Suppressor macrophage treated with lipopolysaccharide for 4 hours (primary cell): Measurements from ENCODE around the gene ING4.

ENCODE experiments used
- DNase-seq: peaks from one replicate; pipeline ENCODE4 v3.0.0-alpha.2; 2020

The ING4 gene

GRCh38 chr12:6685814-6686213, 22.9 kb upstream of the ING4 start:
- no peak for DNase-seq

DNA sequence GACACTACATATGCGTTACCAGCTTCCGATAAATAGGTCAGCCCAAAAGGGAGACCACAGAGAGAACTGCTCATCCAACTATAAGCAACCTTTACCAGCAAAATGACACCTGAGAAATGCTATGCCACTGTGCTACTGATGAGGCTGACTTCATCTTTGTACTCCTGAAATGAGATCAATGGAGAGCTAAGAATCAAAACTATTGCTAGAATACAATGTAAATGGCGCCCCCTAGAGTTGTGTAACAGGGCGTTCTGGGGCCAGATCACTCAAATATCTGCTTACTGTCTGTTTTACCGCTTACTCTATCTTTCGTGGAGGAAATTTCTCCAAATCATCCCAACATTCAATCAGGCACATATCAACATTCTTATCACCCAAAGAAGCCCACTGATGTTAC, 21.7 kb upstream of the ING4 start:
- DNase-seq: peak; percentile 78

- DNase-seq: no peak
Measured at GRCh38 chr12:6676962-6677361, 14.0 kb upstream of the ING4 start.

- DNase-seq: no peak
Measured at GRCh38 chr12:6672143-6672542, 9.2 kb upstream of the ING4 start.

DNA sequence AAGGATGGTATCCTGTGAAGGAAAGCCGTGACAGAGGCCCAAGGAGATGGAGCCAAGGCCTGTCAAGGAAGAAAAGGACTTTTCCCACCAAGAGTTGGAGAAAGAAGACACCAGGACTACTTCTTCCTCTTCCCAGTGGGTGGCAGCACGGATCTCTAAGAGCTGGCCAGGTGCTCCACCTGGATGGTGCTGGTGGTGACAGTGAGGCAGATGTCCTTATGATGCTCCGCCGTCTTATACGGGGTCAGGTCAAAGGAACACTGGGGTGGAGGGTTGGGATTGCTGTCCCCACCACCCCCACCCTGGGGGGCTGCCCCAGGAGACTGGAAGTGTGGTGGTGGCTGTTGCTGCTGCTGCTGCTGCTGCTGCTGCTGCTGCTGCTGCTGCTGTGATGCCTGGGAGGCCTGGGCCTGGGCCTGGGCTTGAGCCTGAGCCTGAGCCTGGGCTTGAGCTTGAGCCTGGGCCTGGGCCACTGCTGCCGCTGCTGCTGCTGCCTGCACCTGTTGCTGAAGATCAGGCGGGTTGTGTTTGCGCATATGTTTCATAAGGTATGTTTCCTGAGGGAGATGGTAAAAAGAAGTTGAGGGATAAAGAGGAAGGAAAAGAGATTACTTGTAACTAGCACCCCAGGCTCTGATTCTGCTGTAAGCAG, 4.8 kb upstream of the ING4 start:
- DNase-seq: no peak

GRCh38 chr12:6666211-6666610, 3.3 kb upstream of the ING4 start:
- no peak for DNase-seq

- DNase-seq: peak; percentile 50
Measured at GRCh38 chr12:6664902-6665301, 2.0 kb upstream of the ING4 start.

DNA sequence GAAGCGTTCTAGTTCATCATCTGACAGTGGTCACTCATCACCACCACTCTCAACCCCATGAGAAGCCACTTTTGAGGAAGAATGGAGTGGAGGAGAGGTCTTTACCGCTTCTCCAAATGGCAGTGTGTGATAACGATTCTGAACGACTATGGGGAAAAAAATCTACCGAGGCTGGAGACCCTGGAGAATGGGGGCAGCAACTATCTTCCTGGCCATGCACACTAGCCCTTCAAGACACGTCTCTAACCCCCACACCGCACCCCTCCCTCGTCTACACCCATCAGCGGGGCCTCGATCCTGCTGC, 365 bp downstream of the ING4 start:
- no peak for DNase-seq

- DNase-seq: no peak
Measured at GRCh38 chr12:6653987-6654386, 8.9 kb downstream of the ING4 start.

DNA sequence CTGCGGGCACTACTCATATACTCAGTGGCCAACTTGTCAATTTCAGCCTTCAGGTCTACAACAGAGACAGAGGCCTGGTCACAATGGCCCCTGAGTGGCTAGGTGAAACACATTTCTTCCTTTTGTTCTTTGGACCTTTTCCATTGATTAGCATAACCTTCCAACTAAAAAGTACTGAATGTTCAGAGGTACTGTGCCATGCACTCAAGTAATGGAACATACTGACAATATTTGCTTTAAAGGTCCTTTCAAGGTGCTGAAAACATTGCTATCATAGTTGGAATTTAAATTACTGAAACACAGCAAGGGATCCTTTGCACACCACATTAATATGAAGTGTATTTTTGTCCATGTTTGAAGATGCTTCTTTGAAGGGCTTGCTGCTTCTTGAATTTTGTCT, 9.6 kb downstream of the ING4 start:
- no peak for DNase-seq

- DNase-seq: no peak
Measured at GRCh38 chr12:6652391-6652790, 10.5 kb downstream of the ING4 start.

DNA sequence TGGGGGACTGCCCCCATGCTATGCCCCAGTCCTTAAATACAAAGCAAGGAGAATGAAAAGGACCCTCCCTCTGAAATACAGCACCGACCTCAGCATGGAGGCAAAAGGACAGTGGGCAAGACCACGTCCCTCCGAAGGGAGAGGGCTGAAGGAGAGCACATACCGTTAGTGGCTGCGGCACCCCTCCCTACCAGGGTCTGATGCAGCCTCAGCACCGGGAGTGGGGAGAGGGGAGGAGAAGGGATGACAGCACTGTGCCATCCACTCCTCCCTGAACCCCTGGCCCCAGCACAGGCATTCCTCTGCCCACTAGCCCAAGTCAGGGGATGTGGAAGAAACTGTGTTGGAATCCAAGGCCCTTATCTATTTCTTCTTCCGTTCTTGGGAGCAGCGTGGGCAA, 12.1 kb downstream of the ING4 start:
- DNase-seq: no peak

- DNase-seq: peak; percentile 83
Measured at GRCh38 chr12:6647083-6647604, 15.8 kb downstream of the ING4 start, which contains the start of gene ACRBP. Gene ACRBP (minus strand): TSS chr12:6647432. CDS start chr12:6647366, 66 bp downstream.

- no peak for DNase-seq
Measured at GRCh38 chr12:6646276-6647082, 16.4 kb downstream of the ING4 start.

DNA sequence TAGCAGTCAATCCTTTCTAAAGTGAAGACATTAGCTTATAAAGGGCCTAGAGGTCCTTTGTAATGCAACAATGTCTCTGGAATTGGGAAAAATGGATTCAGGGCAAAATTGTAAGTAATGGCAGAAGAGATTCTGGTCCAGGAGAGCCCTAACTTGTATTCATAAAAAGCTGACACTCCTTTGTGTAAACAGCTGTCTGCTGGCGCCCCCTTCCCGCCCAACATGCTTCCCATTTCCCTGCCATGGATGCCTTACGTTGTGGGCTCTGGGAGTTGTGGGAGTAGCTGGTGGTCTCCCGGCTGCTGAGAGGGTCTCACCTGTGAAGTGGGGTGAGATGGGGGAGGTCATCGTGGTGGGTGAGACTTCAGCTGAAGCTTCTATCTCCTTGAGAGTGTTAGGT, 18.0 kb downstream of the ING4 start:
- no peak for DNase-seq

GRCh38 chr12:6644257-6644596, 18.7 kb downstream of the ING4 start:
- peak; percentile 91 for DNase-seq

DNA sequence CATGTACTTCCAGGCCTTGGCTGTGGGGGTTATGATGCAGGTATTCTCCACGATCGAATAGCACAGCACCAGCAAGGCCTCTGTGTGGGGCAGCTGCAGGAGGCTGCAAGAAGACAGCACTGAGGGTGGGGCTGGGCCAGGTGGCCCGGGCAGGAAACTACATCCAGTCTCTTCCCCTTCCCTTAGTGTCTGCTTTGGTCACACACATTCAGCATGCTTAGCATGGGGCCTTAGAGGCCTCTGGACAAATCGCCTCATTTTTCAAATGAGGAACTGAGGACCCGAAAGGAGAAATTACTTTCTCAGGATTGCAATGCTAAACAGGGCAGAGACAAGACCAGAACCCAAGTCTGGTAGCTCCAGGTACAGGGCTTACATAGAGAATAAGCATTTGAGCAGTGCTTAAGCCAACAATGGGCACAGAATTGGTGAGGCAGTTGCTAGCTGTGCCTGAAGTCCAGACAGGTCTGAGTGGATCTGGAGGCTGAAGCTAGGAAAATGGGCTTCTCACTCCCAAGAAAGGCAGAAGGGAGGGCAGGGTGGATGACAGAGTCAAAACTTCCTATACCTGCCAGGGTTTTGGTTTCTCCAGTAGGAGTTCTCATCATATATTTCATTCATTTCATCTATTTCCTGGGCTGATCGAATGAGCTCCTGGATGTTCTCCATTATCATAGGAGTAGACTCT, 19.2 kb downstream of the ING4 start:
- peak; percentile 78 for DNase-seq

DNA sequence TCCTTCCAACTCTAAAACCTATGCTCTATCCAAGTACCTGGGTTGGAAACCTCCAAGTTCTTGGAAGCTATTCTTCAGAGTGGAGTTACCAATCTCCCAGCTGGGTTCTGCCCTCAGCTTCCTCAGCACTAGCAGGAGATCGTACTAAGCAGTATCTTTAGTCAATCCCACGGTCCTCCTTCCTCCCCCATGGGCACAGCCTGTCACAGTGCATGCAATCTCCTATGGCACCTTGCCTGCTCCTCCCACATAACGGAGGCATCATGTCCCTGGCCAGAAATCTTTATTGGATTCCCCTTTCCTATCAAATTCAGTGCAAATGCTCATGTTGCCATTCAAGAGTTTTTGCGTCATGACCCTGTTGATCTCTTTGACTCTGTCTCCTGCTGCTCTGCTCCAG, 21.8 kb downstream of the ING4 start:
- no peak for DNase-seq

- DNase-seq: no peak
Measured at GRCh38 chr12:6640497-6640896, 22.4 kb downstream of the ING4 start.

GRCh38 chr12:6639151-6639801, 23.6 kb downstream of the ING4 start:
- peak; percentile 57 for DNase-seq

- DNase-seq: peak; percentile 75
Measured at GRCh38 chr12:6638305-6638704, 24.6 kb downstream of the ING4 start.

DNA sequence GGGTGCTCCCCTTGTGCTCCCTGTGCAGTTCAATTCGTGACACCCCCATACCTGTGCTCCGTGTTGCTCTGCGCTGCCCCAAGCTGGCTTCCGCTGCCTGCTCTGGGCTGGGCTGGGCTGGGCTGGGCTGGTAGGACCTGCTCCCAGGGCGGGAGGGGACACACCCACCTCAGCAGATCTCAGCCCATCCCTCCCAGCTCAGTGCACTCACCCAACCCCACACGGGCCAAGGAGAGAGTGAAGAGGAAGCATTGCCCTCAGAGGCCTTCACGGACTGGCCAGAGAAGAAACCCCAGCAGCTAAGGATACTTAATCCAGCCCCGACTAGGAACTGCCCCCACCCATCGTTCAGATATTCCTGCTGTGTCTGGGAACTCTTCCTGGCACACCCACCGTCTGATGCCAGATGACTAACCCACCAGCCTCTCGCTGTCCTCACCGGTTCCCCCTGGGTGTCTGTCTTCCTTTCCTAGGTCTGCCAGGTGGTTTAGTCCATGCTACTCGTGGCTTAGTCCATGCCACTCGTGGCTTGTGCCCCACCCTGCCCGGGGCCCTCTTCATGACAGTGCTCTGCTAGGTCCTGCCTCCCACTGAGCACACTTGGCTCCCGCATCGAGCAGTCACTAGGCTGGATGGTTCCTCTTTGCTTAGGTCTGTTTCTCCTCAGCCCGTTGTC, 26.9 kb downstream of the ING4 start, which contains the start of gene LPAR5:
Gene LPAR5, minus strand, starts transcription at position 104 of the 676 bp plus-strand sequence. CDS start 14,711 bp downstream, outside the sequence.
- peak; percentile 68 for DNase-seq
